ENCODE results near the gene ZNF467. TPM values are rescaled to one million over a fixed set of nuclear protein-coding genes. Genes with fewer than 3 reads are reported as not detected.

ZNF467 gene
- total and polyA plus RNA-seq, 2 donors (not counting 3 experiments of a cell fraction or from before 2014, with no cell fraction given): 4.2 to 8.9 TPM

GRCh38 chr7:149777551-149778326, 4.4 kb upstream of the ZNF467 start:
- BruUV-seq (replicated peaks): no TSS peak
- Histone ChIP-seq H2AFZ (ENCODE audit: low read depth, low read length) (no peak overlapping the region), H3K9ac (replicated peaks; ENCODE audit: extremely low read depth, insufficient read depth, low read length) (no peak overlapping the region), H3K27me3 (ENCODE audit: control insufficient read depth in 2 of 2, insufficient read depth in 2 of 2, low read length in 2 of 2) (no peaks in the 10 kb centered on the region), H3K27ac (ENCODE audit: insufficient read depth, low read depth, low read length) (no peak overlapping the region), H3K9me3 (replicated peaks; ENCODE audit: control insufficient read depth, insufficient read depth, low read length) (no peaks in the 10 kb centered on the region), H3K36me3 (ENCODE audit: control insufficient read depth in 2 of 2, extremely low read depth in 1 of 2, insufficient read depth in 2 of 2, low read length in 2 of 2) (no peaks in the 10 kb centered on the region), H4K20me1 (replicated peaks; ENCODE audit: control insufficient read depth, extremely low read depth, insufficient read depth, low read length) (no peaks in the 10 kb centered on the region), H3K9me1 (replicated peaks; ENCODE audit: control insufficient read depth, extremely low read depth, insufficient read depth, low read length) (no peaks in the 10 kb centered on the region), H3K4me3 (replicated peaks in 1 of 3; ENCODE audit: insufficient read depth in 1 of 3, low read depth in 1 of 3, low read length in 3 of 3) (no peak overlapping the region), H3K4me2 (ENCODE audit: insufficient read depth, low read length) (no peak overlapping the region), H3K79me2 (ENCODE audit: control insufficient read depth, insufficient read depth, low read length) (no peaks in the 10 kb centered on the region), H3K4me1 (ENCODE audit: control insufficient read depth, extremely low read depth, insufficient read depth, low read length) (peaks cover 18% of the 10 kb centered on the region)
- CTCF ChIA-PET: interaction anchor here (0.7 to 2.4 kb wide), 6 partner anchors 12 to 115 kb away, joined by 3 to 15 read pairs (median 3); no protein-coding TSS in a partner anchor
- TF ChIP-seq POLR2AphosphoS5 (IDR thresholded peaks at IDR 0.05; ENCODE audit: insufficient read depth, low read depth, low read length) (no peak), FOS (IDR thresholded peaks at IDR 0.05; ENCODE audit: borderline replicate concordance, insufficient read depth, low read length) (no peak), POLR2A (IDR thresholded peaks at IDR 0.05; ENCODE audit: low read depth, low read length) (no peak), GATA2 (IDR thresholded peaks at IDR 0.05; ENCODE audit: insufficient read depth, insufficient read length, low read depth, low read length) (no peak), MYC (IDR thresholded peaks at IDR 0.05; ENCODE audit: low read depth, low read length) (no peak), JUN (IDR thresholded peaks at IDR 0.05; ENCODE audit: borderline replicate concordance, insufficient read depth, insufficient read length, low read depth) (no peak)
- intact Hi-C loops (cut with micrococcal nuclease): loop anchor here (5.0 kb wide), 1 partner anchor 95 kb away; the partner anchor contains the start of gene ATP6V0E2
- FAIRE-seq: no peak
- dilution Hi-C loops (cut with MboI; ENCODE audit: extremely low pct_ligation_motif_present, low sequenced_read_pairs): no loop called here
- POLR2A ChIA-PET: no interaction called here
- no peak for DNase-seq (ENCODE audit: low read depth, low spot score)

- Histone ChIP-seq H3K36me3 (ENCODE audit: control insufficient read depth in 2 of 2, extremely low read depth in 1 of 2, insufficient read depth in 2 of 2, low read length in 2 of 2) (no peaks in the 10 kb centered on the region), H3K4me1 (ENCODE audit: control insufficient read depth, extremely low read depth, insufficient read depth, low read length) (peaks cover 18% of the 10 kb centered on the region), H3K27ac (ENCODE audit: insufficient read depth, low read depth, low read length) (no peak overlapping the region), H3K4me2 (ENCODE audit: insufficient read depth, low read length) (no peak overlapping the region), H3K79me2 (ENCODE audit: control insufficient read depth, insufficient read depth, low read length) (no peaks in the 10 kb centered on the region), H3K4me3 (replicated peaks in 1 of 3; ENCODE audit: insufficient read depth in 1 of 3, low read depth in 1 of 3, low read length in 3 of 3) (no peak overlapping the region), H2AFZ (ENCODE audit: low read depth, low read length) (no peak overlapping the region), H3K9me3 (replicated peaks; ENCODE audit: control insufficient read depth, insufficient read depth, low read length) (no peaks in the 10 kb centered on the region), H4K20me1 (replicated peaks; ENCODE audit: control insufficient read depth, extremely low read depth, insufficient read depth, low read length) (no peaks in the 10 kb centered on the region), H3K27me3 (ENCODE audit: control insufficient read depth in 2 of 2, insufficient read depth in 2 of 2, low read length in 2 of 2) (no peaks in the 10 kb centered on the region), H3K9ac (replicated peaks; ENCODE audit: extremely low read depth, insufficient read depth, low read length) (no peak overlapping the region), H3K9me1 (replicated peaks; ENCODE audit: control insufficient read depth, extremely low read depth, insufficient read depth, low read length) (no peaks in the 10 kb centered on the region)
- dilution Hi-C loops (cut with MboI; ENCODE audit: extremely low pct_ligation_motif_present, low sequenced_read_pairs): no loop called here
- intact Hi-C loops (cut with micrococcal nuclease): loop anchor here (5.0 kb wide), 1 partner anchor 95 kb away; the partner anchor contains the start of gene ATP6V0E2
- BruUV-seq (replicated peaks): no TSS peak
- CTCF ChIA-PET: interaction anchor here (0.7 to 2.4 kb wide), 6 partner anchors 13 to 114 kb away, joined by 3 to 15 read pairs (median 3); no protein-coding TSS in a partner anchor
- DNase-seq (ENCODE audit: low read depth, low spot score) (no peak), FAIRE-seq (no peak)
- POLR2A ChIA-PET: no interaction called here
- TF ChIP-seq FOS (IDR thresholded peaks at IDR 0.05; ENCODE audit: borderline replicate concordance, insufficient read depth, low read length): no peak
- TF ChIP-seq JUN (IDR thresholded peaks at IDR 0.05; ENCODE audit: borderline replicate concordance, insufficient read depth, insufficient read length, low read depth): no peak
- TF ChIP-seq CTCF (IDR thresholded peaks at IDR 0.05; ENCODE audit: extremely low read depth in 1 of 2, insufficient read depth in 1 of 2, low read depth in 1 of 2, low read length in 2 of 2): no peak
- no peak for TF ChIP-seq MYC (IDR thresholded peaks at IDR 0.05; ENCODE audit: low read depth, low read length)
- no peak for TF ChIP-seq POLR2A (IDR thresholded peaks at IDR 0.05; ENCODE audit: low read depth, low read length)
- no peak for TF ChIP-seq EZH2 (IDR thresholded peaks at IDR 0.05; ENCODE audit: borderline replicate concordance, low read depth, low read length, severe bottlenecking)
- no peak for TF ChIP-seq MAX (IDR thresholded peaks at IDR 0.05; ENCODE audit: insufficient read depth, insufficient read length)
- no peak for TF ChIP-seq POLR2AphosphoS5 (IDR thresholded peaks at IDR 0.05; ENCODE audit: insufficient read depth, low read depth, low read length)
- no peak for TF ChIP-seq GATA2 (IDR thresholded peaks at IDR 0.05; ENCODE audit: insufficient read depth, insufficient read length, low read depth, low read length)
Observed at GRCh38 chr7:149776848-149777407, 3.5 kb upstream of the ZNF467 start.

Data from endothelial cell of umbilical vein (primary cell).